ENCODE measurements around the gene SEPTIN1.
"Not testable (repeated sequence)": the region's sequence is repeated elsewhere in the genome, so short reads cannot be mapped to it uniquely, and the experiment has no call there.

The SEPTIN1 gene

GRCh38 chr16:30407102-30407803 is 24.9 kb upstream of the SEPTIN1 start, which contains the start of gene ZNF771:
ZNF771 (plus strand) TSS chr16:30407606; CDS start chr16:30408054, 448 bp downstream.
- H3K27ac ChIP-seq, result peak within 1 kb of the TSS; percentile 9 to 90 (median 79)
- peak within 1 kb of the TSS; percentile 50 to 76 (median 68) for H3K4me3 ChIP-seq

DNA sequence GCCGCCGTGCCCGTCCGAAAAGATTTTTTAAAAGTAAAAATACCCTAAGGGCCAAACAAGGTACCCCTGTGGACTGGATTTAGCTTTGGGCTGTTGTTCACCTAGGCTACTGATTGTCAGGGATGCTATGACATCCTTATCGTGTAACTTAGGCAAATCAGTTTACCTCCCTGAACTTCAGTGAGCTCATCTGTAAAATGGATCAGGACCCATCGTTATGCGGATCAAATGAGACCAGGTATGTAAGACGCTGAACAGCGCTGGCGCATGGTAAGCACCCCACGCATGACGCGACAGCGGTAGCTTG is 24.4 kb upstream of the SEPTIN1 start:
- Histone ChIP-seq H3K4me3 (peak overlapping the region; percentile 50 to 76 (median 68)), H3K27ac (peak overlapping the region in 17 of 21 experiments; percentile 46 to 90 (median 82))

DNA sequence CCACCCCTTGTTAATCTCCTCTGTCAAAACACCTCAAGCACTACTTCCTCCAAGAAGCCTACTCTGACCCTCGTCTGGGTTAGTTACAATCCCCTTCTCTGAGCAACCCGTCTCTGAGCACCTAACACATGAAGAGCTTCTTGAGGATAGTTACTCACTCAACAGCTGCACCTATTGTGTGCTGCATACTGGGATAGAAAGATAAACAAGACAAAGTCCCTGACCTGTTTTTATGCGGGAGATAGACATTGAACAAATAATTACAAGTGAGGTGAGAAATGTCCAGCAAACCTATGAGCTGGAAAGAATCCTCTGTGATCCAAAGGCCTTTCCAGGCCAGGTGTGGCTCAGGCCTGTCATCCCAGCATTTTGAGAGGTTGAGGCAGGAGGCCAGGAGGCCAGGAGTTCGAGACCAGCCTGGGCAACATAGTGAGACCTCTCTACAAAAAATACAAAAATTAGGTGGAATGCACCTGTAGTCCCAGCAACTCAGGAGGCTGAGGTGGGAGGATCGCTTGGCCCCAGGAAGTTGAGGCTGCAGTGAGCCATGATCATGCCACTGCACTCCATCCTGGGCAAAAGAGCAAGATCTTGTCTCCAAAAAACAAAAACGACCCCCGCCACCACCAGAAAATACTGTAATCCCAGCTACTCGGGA is 19.5 kb upstream of the SEPTIN1 start:
- H3K4me3 ChIP-seq, result no peak overlapping the region
- H3K27ac ChIP-seq, result no peak overlapping the region

GRCh38 chr16:30399435-30400186 is 17.2 kb upstream of the SEPTIN1 start:
- Histone ChIP-seq H3K4me3 (peak overlapping the region; percentile 45 to 71 (median 63)), H3K27ac (peak overlapping the region in 20 of 21 experiments; percentile 67 to 94 (median 84))

- no peak overlapping the region for H3K4me3 ChIP-seq
- peak overlapping the region in 7 of 21 experiments; percentile 19 to 94 (median 83) for H3K27ac ChIP-seq
These were observed 16.5 kb upstream of the SEPTIN1 start for GRCh38 chr16:30398661-30399434.

GRCh38 chr16:30397776-30398660 is 15.7 kb upstream of the SEPTIN1 start:
- no peak overlapping the region for H3K4me3 ChIP-seq
- no peak overlapping the region for H3K27ac ChIP-seq

DNA sequence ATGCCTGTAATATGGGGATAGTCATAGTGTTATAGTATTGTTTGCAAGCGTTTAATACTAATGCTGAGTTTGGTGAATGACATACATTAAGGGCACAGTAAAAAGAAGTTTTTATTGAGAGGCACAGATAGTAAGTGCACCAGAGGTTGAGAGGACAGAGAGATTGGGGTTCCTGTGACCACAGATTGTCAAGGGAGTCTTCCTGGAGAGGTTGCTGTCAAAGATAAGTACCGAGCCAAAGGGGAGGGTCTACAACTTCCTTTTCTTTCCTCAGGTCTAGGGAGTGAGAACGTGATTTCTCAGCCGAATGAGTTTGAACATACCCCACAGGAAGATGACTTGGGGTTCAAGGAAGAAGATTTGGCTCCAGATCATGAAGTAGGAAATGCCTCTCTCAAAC is 14.7 kb upstream of the SEPTIN1 start:
- no peak overlapping the region for H3K27ac ChIP-seq
- no peak overlapping the region for H3K4me3 ChIP-seq

DNA sequence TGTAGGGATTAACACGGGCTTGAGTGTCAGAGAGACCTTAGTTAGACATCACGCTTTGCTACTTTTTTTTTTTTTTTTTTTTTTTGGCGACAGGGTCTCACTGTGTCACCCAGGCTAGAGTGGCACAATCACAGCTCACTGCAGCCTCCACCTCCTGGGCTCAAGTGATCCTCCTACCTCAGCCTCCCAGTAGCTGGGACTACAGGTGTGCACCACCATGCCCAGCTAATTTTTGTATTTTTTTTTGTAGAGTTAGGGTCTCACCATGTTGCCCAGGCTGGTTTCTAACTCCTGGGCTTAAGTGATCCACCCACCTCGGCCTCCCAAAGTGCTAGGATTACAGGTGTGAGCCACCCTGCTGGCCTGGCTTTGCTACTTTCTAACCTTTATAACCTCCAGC is 14.3 kb upstream of the SEPTIN1 start:
- not testable (repeated sequence) for H3K4me3 ChIP-seq
- peak overlapping the region in 1 of 21 experiments; percentile 75 for H3K27ac ChIP-seq

DNA sequence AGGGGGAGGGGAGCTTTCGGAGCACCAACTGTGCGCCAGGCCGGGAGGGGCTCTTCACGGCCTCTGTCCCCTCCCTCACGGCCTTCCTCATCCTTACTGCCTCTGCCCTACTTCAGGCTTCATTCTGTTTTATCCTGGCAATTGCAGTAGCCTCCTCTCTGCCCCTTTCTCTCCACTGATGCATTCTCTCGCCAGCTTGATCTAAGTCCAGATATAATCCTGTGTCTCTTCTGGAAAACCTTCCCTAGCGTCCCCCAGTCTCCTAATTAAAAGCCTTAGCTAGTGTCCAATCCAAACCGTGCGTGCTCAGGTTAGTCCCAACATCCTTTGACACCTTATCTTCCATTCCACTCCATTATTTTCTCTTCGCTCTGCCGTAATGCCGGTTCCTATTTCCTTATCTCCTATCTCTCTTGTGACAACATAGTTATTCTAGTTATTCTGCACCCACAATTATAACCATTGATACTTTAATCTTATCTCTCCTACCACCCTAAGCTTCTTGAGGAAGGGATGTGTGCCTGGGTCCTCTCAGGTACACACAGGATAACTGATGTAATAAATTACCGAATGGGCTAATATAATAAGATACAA is 13.7 kb upstream of the SEPTIN1 start:
- peak overlapping the region in 17 of 21 experiments; percentile 25 to 93 (median 80) for H3K27ac ChIP-seq

GRCh38 chr16:30395155-30395991 is 13.0 kb upstream of the SEPTIN1 start, which contains the start of gene ZNF48:
ZNF48 (plus strand) TSS chr16:30395420; CDS start chr16:30395795, 375 bp downstream.
- Histone ChIP-seq H3K27ac (peak within 1 kb of the TSS in 20 of 21 experiments; percentile 25 to 93 (median 78)), H3K4me3 (peak within 1 kb of the TSS; percentile 55 to 87 (median 77))

More for the DNA sequence above, 13.7 kb upstream of the SEPTIN1 start:
- peak overlapping the region; percentile 55 to 87 (median 77) for H3K4me3 ChIP-seq

DNA sequence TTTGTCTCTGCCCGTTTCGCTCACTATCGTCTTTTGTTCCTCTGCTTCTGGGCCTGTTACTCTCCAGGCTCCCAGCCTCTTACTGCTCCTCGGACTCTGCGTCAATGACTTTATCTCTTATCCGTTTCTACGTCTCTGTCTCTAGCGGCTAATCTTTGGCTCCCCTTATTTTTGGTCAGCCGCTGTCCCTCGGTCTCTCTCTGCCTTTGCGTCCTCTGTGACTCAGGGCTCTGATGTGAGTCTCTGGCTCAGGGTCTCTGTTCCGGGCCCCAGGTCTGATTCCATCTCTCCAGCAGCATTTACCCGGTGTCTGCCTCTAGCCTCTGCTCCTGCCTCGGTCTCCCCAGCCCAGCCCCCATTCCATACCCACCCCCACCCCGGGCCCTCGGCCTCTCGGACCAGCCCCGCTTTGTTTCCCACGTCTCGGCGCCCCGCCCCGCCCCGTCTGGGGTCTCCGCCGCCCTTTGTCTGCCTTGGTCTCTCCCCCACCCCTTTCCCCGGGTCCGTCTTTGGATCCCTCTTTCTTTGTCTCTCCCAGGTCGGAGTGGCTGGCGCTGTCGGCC is 12.3 kb upstream of the SEPTIN1 start:
- H3K27ac ChIP-seq, result peak overlapping the region in 20 of 21 experiments; percentile 21 to 93 (median 78)
- H3K4me3 ChIP-seq, result peak overlapping the region; percentile 55 to 87 (median 77)

- peak overlapping the region in 6 of 21 experiments; percentile 44 to 88 (median 78) for H3K27ac ChIP-seq
These were observed 1.2 kb upstream of the SEPTIN1 start for GRCh38 chr16:30383521-30383920.

DNA sequence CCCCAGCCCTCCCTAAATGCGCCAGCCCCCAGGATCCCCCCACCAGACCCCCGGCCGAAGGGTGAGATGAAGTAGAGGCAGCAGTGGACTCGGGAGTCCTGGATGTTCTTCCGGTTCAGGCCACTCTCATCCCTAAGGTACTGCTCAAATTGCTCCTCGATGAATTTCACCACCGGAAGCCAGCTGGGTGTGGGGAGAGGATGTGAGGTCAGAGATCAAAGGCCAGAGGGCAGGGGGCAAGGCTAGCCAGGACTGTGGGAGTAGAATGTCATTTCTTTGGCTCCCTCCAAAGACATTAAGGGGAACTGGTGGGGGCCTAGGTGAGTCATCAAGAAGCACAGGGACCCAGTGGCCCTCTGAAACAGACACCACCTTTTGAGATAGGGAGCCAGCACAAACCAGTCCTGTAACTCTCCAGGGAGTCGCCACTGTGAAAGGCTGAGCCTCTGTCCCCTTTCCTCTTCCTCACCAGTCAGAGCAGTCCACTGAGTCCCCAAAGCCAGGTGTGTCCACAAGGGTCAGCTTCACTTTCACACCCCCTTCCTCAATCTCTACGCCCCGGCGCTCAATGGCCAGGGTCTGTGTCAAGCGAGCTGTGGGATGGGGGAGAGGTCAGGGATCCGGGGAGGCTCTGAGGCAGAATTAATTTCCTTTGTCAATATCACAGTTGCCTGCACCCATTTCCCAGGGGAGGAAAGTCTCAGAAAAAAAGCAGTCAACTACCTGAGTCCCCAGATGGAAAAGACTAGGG is 895 bp downstream of the SEPTIN1 start:
- peak overlapping the region; percentile 13 to 36 (median 30) for H3K4me3 ChIP-seq
- peak overlapping the region in 15 of 21 experiments; percentile 13 to 88 (median 64) for H3K27ac ChIP-seq

More at GRCh38 chr16:30383521-30383920, 1.2 kb upstream of the SEPTIN1 start:
- no peak overlapping the region for H3K4me3 ChIP-seq

- H3K27ac ChIP-seq, result peak overlapping the region in 4 of 21 experiments; percentile 27 to 100 (median 81)
These were observed 1.6 kb downstream of the SEPTIN1 start for GRCh38 chr16:30380803-30381208.

DNA sequence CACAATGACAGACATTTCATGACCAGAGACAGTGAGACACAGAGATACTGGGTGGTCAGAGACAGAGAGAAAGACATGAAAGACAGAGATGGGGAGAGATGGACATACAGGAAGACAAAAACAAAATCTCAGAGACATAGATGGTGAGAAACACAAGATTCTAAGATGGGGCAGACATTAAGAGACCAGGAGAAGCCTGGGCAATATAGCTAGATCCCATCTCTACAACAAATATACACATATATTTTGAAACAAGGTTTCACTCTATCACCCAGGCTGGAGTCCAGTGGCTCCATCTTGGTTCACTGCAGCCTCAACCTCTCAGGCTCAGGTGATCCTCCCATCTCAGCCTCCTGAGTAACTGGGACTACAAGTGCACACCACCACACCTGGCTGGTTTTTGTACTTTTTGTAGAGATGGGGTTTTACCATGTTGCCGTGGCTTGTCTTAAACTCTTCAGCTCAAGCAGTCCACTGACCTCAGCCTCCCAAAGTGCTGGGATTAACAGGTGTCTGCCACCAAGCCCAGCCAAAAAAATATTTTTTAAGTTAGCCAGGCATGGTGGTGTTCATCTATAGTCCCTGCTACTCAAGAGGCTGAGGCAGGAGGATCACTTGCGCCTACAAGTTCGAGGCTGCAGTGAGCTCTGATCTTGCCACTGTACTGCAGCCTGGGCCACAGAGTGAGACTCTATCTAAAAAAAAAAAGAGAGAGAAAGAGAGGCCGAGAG is 2.1 kb downstream of the SEPTIN1 start:
- Histone ChIP-seq H3K4me3 (no peak overlapping the region), H3K27ac (peak overlapping the region in 3 of 21 experiments; percentile 27 to 100 (median 88))

More at GRCh38 chr16:30380803-30381208, 1.6 kb downstream of the SEPTIN1 start:
- H3K4me3 ChIP-seq, result no peak overlapping the region
